Head of caudate nucleus (tissue), 42 donors: ENCODE results near the gene UBLCP1.
A peak's percentile ranks its signal among the peaks of the same experiment; 100 is the strongest.
"Not testable (repeated sequence)": the region's sequence is repeated elsewhere in the genome, so short reads cannot be mapped to it uniquely, and the experiment has no call there.

Experiments used
- DNase-seq, 42 donors: peaks; one replicate each; pipeline versions ENCODE4 v3.0.0 to v3.0.0-alpha.2; 2020 to 2021; ENCODE audit warnings: mixed read lengths in 7 of 42
- intact Hi-C: fragments of 100-400 bp; cut with DNase I; formaldehyde crosslinking; loops from one replicate; pipeline ENCODE4 v1.15.0; 2022

The UBLCP1 gene

GRCh38 chr5:159244163-159244562 is 18.9 kb upstream of the UBLCP1 start:
- DNase-seq = no peak
- intact Hi-C loops = no loop called here

GRCh38 chr5:159244890-159245289 is 18.2 kb upstream of the UBLCP1 start:
- intact Hi-C loops = no loop called here
- no peak for DNase-seq

GRCh38 chr5:159249158-159249557 is 13.9 kb upstream of the UBLCP1 start:
- intact Hi-C loops = no loop called here
- no peak for DNase-seq

GRCh38 chr5:159252195-159252594 is 10.9 kb upstream of the UBLCP1 start:
- DNase-seq = no peak
- intact Hi-C loops = no loop called here

GRCh38 chr5:159257007-159257406 is 6.1 kb upstream of the UBLCP1 start:
- intact Hi-C loops = no loop called here
- DNase-seq = no peak

GRCh38 chr5:159257629-159258283 is 5.3 kb upstream of the UBLCP1 start:
- DNase-seq = no peak
- intact Hi-C loops = no loop called here

GRCh38 chr5:159258361-159258760 is 4.7 kb upstream of the UBLCP1 start:
- intact Hi-C loops = no loop called here
- no peak for DNase-seq

- DNase-seq, intact Hi-C loops: not testable (repeated sequence)
Observed at GRCh38 chr5:159260212-159260611, 2.9 kb upstream of the UBLCP1 start.

- intact Hi-C loops = loop anchor here (2.0 kb wide), 1 partner anchor 54 kb away; the partner anchor contains the start of gene RNF145
- DNase-seq = peak in 10 of 42 donors; percentile 2 to 46 (median 14)
Observed at GRCh38 chr5:159262472-159262858, 625 bp upstream of the UBLCP1 start.

GRCh38 chr5:159263569-159263905 is 447 bp downstream of the UBLCP1 start:
- DNase-seq = peak in 1 of 42 donors; percentile 8
- intact Hi-C loops = loop anchor here (2.0 kb wide), 1 partner anchor 55 kb away; the partner anchor contains the start of gene RNF145

- DNase-seq, intact Hi-C loops: not testable (repeated sequence)
Observed at GRCh38 chr5:159266764-159267163, 3.7 kb downstream of the UBLCP1 start.

GRCh38 chr5:159269723-159270122 is 6.6 kb downstream of the UBLCP1 start:
- intact Hi-C loops = no loop called here
- DNase-seq = no peak

GRCh38 chr5:159273923-159274322 is 10.8 kb downstream of the UBLCP1 start:
- intact Hi-C loops = no loop called here
- no peak for DNase-seq

GRCh38 chr5:159274676-159275075 is 11.6 kb downstream of the UBLCP1 start:
- DNase-seq = no peak
- intact Hi-C loops = no loop called here

- intact Hi-C loops = no loop called here
- DNase-seq = peak in 8 of 42 donors; percentile 12 to 52 (median 37)
Observed at GRCh38 chr5:159286420-159287035, 23.4 kb downstream of the UBLCP1 start.

GRCh38 chr5:159290741-159291140 is 27.7 kb downstream of the UBLCP1 start:
- intact Hi-C loops = no loop called here

GRCh38 chr5:159294921-159295320 is 31.8 kb downstream of the UBLCP1 start:
- no peak for DNase-seq
- intact Hi-C loops = no loop called here

More at GRCh38 chr5:159290741-159291140, 27.7 kb downstream of the UBLCP1 start:
- DNase-seq = no peak

- DNase-seq, intact Hi-C loops: not testable (repeated sequence)
Observed at GRCh38 chr5:159297300-159297699, 34.2 kb downstream of the UBLCP1 start.

- intact Hi-C loops = no loop called here
Observed at GRCh38 chr5:159301466-159301865, 38.4 kb downstream of the UBLCP1 start.

GRCh38 chr5:159301929-159302860 is 39.1 kb downstream of the UBLCP1 start:
- DNase-seq, intact Hi-C loops: not testable (repeated sequence)

More at GRCh38 chr5:159301466-159301865, 38.4 kb downstream of the UBLCP1 start:
- DNase-seq = no peak
